Spleen (tissue), 11 donors: Measurements from ENCODE around the gene PRR15L. TPM values are rescaled to one million over a fixed set of nuclear protein-coding genes. Genes with fewer than 3 reads are reported as not detected.

ENCODE experiments used
- DNase-seq: peaks from one replicate; pipeline ENCODE4 v3.0.0-alpha.2; 2020
- H3K27ac ChIP-seq, 8 donors: fragments of 200-600 bp; sonication (generic) in 7 of 8; 1 replicate in 4 of 8; 2 replicates in 4 of 8; pipeline versions ENCODE4 v1.5.0 to v1.8.0; 2016 to 2021; ENCODE audit warnings: inconsistent platforms in 4 of 8, mild to moderate bottlenecking in 4 of 8, moderate library complexity in 1 of 8
- H3K27me3 ChIP-seq, 7 donors: fragments of 200-600 bp; sonication (generic) in 6 of 7; replicated peaks in 1 of 7; 1 replicate in 4 of 7; 2 replicates in 3 of 7; pipeline versions ENCODE4 v1.5.0 to v1.8.0; 2016 to 2021; ENCODE audit warnings: inconsistent platforms in 3 of 7, mild to moderate bottlenecking in 1 of 7
- H3K36me3 ChIP-seq, 6 donors: fragments of 200-600 bp; sonication (generic) in 5 of 6; 1 replicate in 4 of 6; 2 replicates in 2 of 6; pipeline versions ENCODE4 v1.5.0 to v1.8.0; 2016 to 2021; ENCODE audit warnings: inconsistent platforms in 2 of 6
- H3K4me1 ChIP-seq, 6 donors: fragments of 200-600 bp; sonication (generic) in 5 of 6; 1 replicate in 3 of 6; 2 replicates in 3 of 6; pipeline versions ENCODE4 v1.5.0 to v1.8.0; 2016 to 2021; ENCODE audit warnings: inconsistent platforms in 3 of 6
- H3K4me3 ChIP-seq, 8 donors: fragments of 200-600 bp; sonication (generic) in 7 of 8; 1 replicate in 4 of 8; 2 replicates in 4 of 8; pipeline versions ENCODE4 v1.5.0 to v1.8.0; 2016 to 2021; ENCODE audit warnings: inconsistent platforms in 4 of 8, mild to moderate bottlenecking in 4 of 8, moderate library complexity in 2 of 8
- H3K9me3 ChIP-seq, 8 donors: fragments of 200-600 bp; sonication (generic) in 7 of 8; 1 replicate in 4 of 8; 2 replicates in 4 of 8; pipeline versions ENCODE4 v1.5.0 to v1.8.0; 2016 to 2021; ENCODE audit warnings: inconsistent platforms in 4 of 8
- POLR2A ChIP-seq, 3 donors: fragments of 450-650 bp; IDR thresholded peaks; one replicate each; pipeline ENCODE4 v1.5.1; 2017; ENCODE audit warnings: antibody characterized with exemption in 3 of 3, mild to moderate bottlenecking in 1 of 3
- POLR2AphosphoS5 ChIP-seq, 3 donors: sonication (generic); formaldehyde crosslinking; IDR thresholded peaks; one replicate each; pipeline ENCODE4 v1.5.1; 2017; ENCODE audit warnings: antibody characterized with exemption in 3 of 3
- WGBS, 5 donors: extraction: QIAGEN DNeasy Blood & Tissue Kit in 3 of 5; methylation state at CpG; one replicate each; pipeline versions ENCODE4 v1.1.5 to v1.1.7; 2013 to 2018; 5-methylcytosine and 5-hydroxymethylcytosine counted together
- intact Hi-C: fragments of 100-400 bp; cut with DNase I; formaldehyde crosslinking; loops from one replicate; pipeline ENCODE4 v1.15.0; 2023; ENCODE audit warnings: low total_unique reads
- polyA plus RNA-seq, 3 donors: library from polyadenylated mRNA; stranded (reverse); fragments of 200-250 nt; gene quantifications; one replicate each; pipeline ENCODE4 v1.2.1, GENCODE V29; 2013
- total RNA-seq, 7 donors: library from RNA; depleted of rRNA in 3 of 7; stranded (reverse); fragments of >200 nt in 3 of 7; fragmentation: NEBNext Ultra II Directional in 4 of 7; extraction: Animal tissue kit (Norgen Biotek cat#: 25700) in 4 of 7; gene quantifications; one replicate each; pipeline versions ENCODE4 v1.1.0 to v1.2.1, GENCODE V29; 2016 to 2021
- TF ChIP-seq, protein P1 (sequence below), 11 experiments: fragments of 200-600 bp in 7 of 11; fragments of 450-650 bp in 4 of 11; sonication (generic) in 4 of 11; IDR thresholded peaks in 8 of 11; conservative IDR thresholded peaks in 3 of 11; 1 replicate in 7 of 11; 2 replicates in 4 of 11; pipeline versions ENCODE4 v1.4.0 to v1.8.0; 2016 to 2021; ENCODE audit warnings: antibody characterized with exemption in 11 of 11, inconsistent platforms in 4 of 11, mild to moderate bottlenecking in 1 of 11
- donor health status: healthy with polysubstance abuse.
- donor health status: DM: no; HTN: no; CAD: no; lungs with moderate emphysema.
- donor health status: DM: no; HTN: no; CAD: no.
- donor health status: Bipolar disorder and iron deficiency.
- donor health status: healthy.
- donor health status: DM: no; HTN: no; CAD: no.
- donor health status: DM: yes; HTN: yes; CAD: no.

The PRR15L gene
- total and polyA plus RNA-seq, 10 donors: 0.16 TPM; not detected in 9

DNA sequence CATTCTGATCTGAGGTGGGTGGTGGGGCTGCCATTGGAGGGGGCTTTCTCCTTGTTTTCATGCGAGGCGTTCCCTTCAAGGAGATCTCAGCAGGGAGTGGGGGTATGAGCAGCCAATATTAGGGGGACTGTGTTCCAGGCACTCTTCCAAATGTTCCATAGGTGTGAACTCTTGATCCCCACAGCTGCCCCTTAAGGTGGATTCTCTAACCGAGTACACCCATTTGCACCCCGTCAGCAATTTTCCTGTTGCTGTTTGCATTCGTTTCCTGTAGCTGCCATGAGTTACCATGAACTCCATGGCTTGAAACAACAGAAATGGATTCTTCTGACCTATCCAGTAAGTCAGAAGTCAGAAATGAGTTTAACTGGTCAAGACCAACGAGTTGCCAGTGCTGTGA lies 3.7 kb upstream of the PRR15L start:
- Histone ChIP-seq H3K4me1 (no peaks in the 10 kb centered on the region), H3K4me3 (no peak overlapping the region), H3K27me3 (no peaks in the 10 kb centered on the region), H3K9me3 (no peaks in the 10 kb centered on the region), H3K36me3 (no peaks in the 10 kb centered on the region), H3K27ac (no peak overlapping the region)
- TF ChIP-seq, protein P1, sequence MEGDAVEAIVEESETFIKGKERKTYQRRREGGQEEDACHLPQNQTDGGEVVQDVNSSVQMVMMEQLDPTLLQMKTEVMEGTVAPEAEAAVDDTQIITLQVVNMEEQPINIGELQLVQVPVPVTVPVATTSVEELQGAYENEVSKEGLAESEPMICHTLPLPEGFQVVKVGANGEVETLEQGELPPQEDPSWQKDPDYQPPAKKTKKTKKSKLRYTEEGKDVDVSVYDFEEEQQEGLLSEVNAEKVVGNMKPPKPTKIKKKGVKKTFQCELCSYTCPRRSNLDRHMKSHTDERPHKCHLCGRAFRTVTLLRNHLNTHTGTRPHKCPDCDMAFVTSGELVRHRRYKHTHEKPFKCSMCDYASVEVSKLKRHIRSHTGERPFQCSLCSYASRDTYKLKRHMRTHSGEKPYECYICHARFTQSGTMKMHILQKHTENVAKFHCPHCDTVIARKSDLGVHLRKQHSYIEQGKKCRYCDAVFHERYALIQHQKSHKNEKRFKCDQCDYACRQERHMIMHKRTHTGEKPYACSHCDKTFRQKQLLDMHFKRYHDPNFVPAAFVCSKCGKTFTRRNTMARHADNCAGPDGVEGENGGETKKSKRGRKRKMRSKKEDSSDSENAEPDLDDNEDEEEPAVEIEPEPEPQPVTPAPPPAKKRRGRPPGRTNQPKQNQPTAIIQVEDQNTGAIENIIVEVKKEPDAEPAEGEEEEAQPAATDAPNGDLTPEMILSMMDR (IDR thresholded peaks at IDR 0.05 in 8 of 11, conservative IDR thresholded peaks at IDR 0.05 in 3 of 11): no peak
- no peak for TF ChIP-seq POLR2A (IDR thresholded peaks at IDR 0.05)
- no peak for TF ChIP-seq POLR2AphosphoS5 (IDR thresholded peaks at IDR 0.05)
- 77 to 86% (median 84%) methylated on average over 4 to 6 of the region's 6 CpGs for WGBS, 5 donors
- intact Hi-C loops: no loop called here
- no peak for DNase-seq

DNA sequence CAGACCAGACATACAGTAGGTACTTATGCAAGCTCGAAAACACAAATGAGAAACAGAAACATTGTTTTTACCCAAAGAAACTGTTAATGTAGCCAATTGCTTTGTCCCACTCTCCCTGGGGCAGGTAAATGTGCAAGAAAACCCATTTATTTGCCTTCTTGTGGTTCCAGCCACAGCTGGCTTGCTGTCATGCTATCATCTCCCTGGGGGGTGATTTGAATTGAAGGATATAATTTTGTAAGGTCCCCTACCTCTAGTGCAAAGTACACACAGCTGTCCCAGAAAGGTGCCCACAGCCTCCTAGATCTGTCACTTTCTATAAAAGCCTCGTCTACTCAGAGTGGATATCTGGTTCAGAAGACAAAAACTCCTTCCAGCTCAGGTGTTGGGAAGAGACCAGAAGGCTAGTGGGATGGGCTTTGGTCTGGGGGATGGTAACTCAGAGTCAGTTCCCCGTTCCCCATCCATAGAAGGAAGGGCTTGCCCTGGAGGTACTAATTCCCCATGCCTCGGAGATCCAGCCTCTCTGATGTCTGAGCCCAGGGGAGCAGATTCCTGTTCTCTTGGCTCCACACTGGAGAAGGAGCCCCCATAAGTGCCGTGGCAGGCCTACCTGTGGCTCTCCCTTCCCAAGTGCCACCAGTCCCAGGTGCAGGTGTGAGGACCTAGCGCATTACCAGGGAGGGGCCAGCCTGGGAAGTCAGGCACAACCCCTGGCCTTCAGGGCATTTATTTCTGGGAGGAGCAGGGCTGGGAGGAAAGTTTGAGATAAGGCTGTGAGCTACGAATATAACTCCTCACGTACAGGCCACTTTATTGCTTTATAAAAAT lies 2.4 kb upstream of the PRR15L start:
- DNase-seq: no peak
- Histone ChIP-seq H3K4me3 (no peak overlapping the region), H3K36me3 (no peaks in the 10 kb centered on the region), H3K9me3 (no peaks in the 10 kb centered on the region), H3K4me1 (no peaks in the 10 kb centered on the region), H3K27ac (no peak overlapping the region), H3K27me3 (no peaks in the 10 kb centered on the region)
- no peak for TF ChIP-seq POLR2AphosphoS5 (IDR thresholded peaks at IDR 0.05)
- TF ChIP-seq POLR2A (IDR thresholded peaks at IDR 0.05): no peak
- TF ChIP-seq, protein P1 (IDR thresholded peaks at IDR 0.05 in 8 of 11, conservative IDR thresholded peaks at IDR 0.05 in 3 of 11): no peak
- intact Hi-C loops: no loop called here
- WGBS, 5 donors: 67 to 81% (median 78%) methylated on average over 7 to 8 of the region's 8 CpGs

DNA sequence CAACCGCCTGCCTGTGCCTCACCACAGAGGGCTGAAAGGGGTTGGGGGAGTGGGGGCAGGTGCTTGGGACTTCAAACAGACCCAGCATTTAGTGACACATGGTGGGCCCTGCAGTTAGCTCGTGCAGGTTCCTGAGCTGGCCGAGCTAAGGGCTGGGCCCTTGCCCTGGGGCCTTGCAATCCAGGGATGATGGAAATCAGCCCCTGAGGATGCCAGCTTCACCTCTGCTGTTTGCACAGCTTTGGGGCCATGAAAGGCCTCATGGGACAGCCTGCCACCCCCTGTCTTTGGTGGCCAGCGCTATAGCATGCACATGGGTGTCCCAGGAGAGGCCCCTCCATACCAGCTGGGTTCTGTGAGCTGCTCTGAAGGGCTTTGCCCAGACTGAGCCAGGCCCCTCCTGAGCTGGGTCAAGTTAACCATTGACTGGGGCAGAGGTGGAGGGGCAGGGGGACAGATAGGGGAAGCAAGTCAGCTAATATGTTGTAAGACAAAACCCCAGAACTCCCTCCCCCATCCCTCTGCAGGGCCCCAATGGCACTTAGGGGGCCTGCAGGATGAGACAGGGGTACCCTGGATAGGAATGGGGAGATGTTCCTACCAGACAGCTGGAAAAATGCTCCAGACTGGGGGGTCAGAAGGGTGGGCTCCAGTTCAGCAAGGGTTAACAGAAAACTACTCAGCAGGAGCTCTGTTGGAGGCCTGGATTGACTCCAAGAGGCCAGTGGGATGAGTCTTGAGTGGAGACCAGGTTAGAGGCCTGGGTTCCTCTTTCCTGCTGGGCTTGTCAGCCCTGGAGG lies 692 bp downstream of the PRR15L start:
- WGBS, 5 donors: 71 to 100% (median 76%) methylated on average over 1 to 4 of the region's 4 CpGs
- no peaks in the 10 kb centered on the region for H3K27me3 ChIP-seq
- intact Hi-C loops: no loop called here
- H3K4me1 ChIP-seq: no peaks in the 10 kb centered on the region
- H3K4me3 ChIP-seq: no peak overlapping the region
- H3K36me3 ChIP-seq: peaks cover 0 to 5% (median 0%) of the 10 kb centered on the region in 6 donors
- H3K9me3 ChIP-seq: no peaks in the 10 kb centered on the region
- no peak for TF ChIP-seq POLR2A (IDR thresholded peaks at IDR 0.05)
- no peak for TF ChIP-seq POLR2AphosphoS5 (IDR thresholded peaks at IDR 0.05)
- TF ChIP-seq, protein P1 (IDR thresholded peaks at IDR 0.05 in 8 of 11, conservative IDR thresholded peaks at IDR 0.05 in 3 of 11): no peak
- H3K27ac ChIP-seq: no peak overlapping the region
- no peak for DNase-seq
